ENCODE data around the gene CARD16.

The CARD16 gene

DNA sequence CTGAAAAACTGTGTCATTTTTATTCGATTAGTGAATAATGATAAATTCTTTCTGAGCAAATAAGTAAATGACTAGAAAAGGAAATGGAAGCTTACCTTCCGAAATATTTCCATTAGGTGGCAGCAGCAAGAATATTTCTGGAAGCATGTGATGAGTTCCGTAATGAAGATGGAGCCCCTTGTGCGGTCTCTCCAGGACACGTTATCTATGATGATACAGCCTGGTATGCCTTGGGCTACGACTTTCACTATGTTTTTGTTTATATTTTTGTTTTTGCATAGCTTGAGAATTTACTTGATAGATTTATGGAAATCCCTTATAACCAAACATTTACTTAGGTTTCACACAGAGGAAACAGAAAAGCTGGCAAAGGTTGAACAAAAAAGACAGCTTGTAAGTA is 47.8 kb downstream of the CARD16 start:
- DNase-seq (ENCODE audit: low read depth in 1 of 2, low spot score in 1 of 2) = no peak

DNA sequence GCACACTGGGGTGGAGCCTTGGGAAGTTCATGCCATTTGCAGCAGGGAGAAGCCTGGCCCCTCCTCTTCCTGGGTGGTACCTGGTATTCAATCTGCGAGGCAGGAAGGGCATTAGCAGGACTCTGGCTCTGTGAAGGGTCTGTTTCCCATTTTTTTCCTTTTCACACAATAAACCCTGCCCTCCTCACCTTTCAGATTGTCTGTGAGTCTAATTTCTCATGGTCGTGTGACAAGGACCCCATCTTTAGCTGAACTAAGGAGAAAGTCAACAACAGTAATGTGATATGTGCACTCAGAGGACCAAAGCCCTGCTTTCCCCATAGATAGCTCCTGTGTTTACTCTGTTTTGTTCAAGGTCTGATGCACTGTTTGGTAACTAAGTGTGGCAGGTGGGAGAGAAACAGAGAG is 50.1 kb downstream of the CARD16 start:
- no peak for DNase-seq (ENCODE audit: low read depth in 1 of 2, low spot score in 1 of 2)

DNA sequence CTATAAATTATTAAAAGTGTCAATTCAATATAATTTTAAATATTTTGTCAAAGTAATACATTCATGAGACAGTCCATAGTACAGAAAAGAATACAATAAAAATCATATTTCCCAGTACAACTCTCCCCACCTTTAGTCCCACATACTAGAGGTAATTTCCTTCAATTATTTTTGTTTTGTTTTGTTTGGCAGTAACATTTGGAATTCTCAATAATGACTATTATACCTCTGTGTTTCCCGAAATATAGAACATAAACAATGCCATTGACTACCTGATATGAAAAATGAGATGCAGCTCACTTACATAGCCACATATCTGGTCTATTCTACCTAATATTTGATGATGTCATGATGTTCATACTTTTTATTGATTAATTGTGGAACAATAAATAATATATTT is 52.4 kb downstream of the CARD16 start:
- no peak for DNase-seq (ENCODE audit: low read depth in 1 of 2, low spot score in 1 of 2)

GRCh38 chr11:104991994-104992393 is 53.1 kb downstream of the CARD16 start:
- no peak for DNase-seq (ENCODE audit: low read depth in 1 of 2, low spot score in 1 of 2)

Measured in activated CD4-positive, alpha-beta T cell treated with anti-CD3 and anti-CD28 coated beads, Interleukin-2, amount 50 U/mL, for 24 hours (primary cell).